HFF-Myc (cell line): ENCODE data around the gene RHCE.

ENCODE experiments used
- DNase-seq: peaks from one replicate; pipeline ENCODE4 v3.0.0-alpha.2; 2011; ENCODE audit warnings: low read depth; ENCODE audit errors: extremely low read depth
- H3K4me3 ChIP-seq: replicated peaks from 2 replicates; pipeline ENCODE4 v1.5.1; 2011; ENCODE audit warnings: low read depth, mild to moderate bottlenecking, control low read depth, low read length
- TF ChIP-seq, protein P1 (sequence below): IDR thresholded peaks from 2 replicates; pipeline ENCODE4 v1.5.1; 2012; ENCODE audit warnings: mild to moderate bottlenecking, low read depth, low read length, control low read depth; ENCODE audit errors: missing control alignments

The RHCE gene

DNA sequence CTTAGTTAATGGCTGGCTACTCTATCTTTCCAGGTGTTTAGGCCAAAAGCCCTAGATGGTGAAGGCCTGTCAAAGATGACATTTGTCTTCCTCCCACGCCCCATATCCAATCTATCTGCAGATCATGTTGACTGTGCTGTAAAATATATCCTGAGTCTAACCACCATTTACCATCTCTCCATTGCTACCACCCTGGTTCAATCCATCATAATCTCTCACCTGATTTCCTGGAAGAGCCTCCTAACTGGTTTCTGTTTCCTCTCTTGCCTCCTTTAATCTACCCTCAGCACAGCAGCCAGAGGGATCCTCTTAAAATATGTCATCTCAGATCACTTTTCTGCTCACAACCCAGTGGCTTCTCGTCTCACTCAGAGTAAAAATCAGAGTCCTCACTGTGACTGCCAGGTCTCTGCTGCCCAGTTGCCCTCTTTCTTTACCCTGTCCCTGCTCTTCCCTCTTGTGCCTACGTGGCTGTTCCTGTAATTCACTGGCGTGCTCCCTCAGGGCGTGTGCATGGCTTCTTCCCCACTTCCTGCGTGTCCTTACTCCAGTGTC lies 64.7 kb downstream of the RHCE start:
- H3K4me3 ChIP-seq = no peak overlapping the region
- TF ChIP-seq, protein P1, sequence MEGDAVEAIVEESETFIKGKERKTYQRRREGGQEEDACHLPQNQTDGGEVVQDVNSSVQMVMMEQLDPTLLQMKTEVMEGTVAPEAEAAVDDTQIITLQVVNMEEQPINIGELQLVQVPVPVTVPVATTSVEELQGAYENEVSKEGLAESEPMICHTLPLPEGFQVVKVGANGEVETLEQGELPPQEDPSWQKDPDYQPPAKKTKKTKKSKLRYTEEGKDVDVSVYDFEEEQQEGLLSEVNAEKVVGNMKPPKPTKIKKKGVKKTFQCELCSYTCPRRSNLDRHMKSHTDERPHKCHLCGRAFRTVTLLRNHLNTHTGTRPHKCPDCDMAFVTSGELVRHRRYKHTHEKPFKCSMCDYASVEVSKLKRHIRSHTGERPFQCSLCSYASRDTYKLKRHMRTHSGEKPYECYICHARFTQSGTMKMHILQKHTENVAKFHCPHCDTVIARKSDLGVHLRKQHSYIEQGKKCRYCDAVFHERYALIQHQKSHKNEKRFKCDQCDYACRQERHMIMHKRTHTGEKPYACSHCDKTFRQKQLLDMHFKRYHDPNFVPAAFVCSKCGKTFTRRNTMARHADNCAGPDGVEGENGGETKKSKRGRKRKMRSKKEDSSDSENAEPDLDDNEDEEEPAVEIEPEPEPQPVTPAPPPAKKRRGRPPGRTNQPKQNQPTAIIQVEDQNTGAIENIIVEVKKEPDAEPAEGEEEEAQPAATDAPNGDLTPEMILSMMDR = no peak
- no peak for DNase-seq

DNA sequence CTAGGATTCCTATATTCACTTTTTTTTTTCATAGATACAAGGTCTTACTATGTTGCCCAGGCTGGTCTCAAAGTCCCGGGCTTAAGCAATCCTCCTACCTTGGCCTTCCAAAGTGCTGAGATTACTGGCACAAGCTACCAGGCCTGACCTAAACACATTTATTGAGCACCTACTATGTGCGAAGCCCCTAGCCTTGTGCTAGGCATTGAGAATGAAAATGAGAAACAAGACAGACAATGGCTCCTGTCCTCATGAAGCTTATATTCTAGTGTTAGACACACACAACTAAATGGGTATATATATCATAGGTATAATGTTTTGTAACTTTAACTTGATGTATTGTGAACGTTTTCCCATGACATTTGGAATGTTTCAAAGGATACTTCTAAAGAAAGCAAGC lies 71.0 kb downstream of the RHCE start:
- DNase-seq = no peak
- TF ChIP-seq, protein P1 = no peak
- H3K4me3 ChIP-seq = no peak overlapping the region

DNA sequence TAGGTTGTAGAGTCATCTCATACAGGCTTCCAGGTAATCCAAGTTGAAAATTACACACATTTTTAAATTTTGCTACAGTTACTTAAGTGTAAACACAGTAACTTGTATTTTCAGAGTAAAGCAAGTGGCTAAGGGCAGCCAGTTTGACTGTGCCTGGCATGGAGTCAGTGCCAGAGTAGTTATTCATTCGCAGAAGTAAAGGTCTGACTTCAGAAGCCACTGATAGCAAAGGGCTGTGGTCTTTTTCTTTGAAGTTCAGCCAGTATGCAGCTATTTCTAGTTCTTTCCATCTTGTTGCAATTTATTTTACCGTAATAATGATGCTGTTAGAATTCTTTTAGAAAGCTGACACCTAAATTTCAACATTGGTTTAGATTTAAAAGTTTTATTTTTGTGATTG lies 73.1 kb downstream of the RHCE start:
- TF ChIP-seq, protein P1 = no peak
- no peak for DNase-seq
- H3K4me3 ChIP-seq = no peak overlapping the region

DNA sequence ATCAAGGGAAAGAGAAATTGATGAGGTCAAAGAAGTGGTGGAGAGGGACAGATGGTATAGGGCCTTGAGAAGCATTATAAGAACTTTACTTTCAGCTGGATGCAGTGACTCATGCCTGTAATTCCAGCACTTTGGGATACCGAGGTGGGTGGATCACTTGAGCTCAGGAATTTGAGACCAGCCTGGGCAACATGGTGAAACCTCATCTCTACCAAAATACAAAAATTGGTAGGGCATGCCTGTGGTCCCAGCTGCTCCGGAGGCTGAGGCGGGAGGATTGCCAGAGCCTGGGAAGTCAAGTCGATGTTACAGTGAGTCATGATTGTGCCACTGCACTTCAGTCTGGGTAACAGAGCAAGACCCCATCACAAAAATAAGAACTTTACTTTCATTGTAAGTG lies 76.8 kb downstream of the RHCE start:
- TF ChIP-seq, protein P1 = no peak
- H3K4me3 ChIP-seq = no peak overlapping the region
- peak; percentile 65 for DNase-seq

DNA sequence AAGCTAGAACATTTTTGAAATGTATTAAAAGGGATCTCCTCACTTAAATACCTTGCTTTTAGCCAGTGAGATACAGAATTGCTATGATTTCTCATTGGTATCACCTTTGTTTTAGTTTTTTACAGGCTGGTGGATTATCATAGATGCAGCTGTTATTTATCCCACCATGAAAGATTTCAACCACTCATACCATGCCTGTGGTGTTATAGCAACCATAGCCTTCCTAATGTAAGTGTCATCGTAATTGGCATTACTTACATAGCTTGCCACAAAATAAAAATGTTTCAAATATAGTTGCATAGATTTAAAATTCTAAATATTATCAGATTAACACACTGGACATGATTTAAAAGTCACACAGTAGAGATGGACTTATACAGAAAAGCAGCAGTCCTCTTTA lies 77.8 kb downstream of the RHCE start:
- TF ChIP-seq, protein P1 = no peak
- H3K4me3 ChIP-seq = no peak overlapping the region
- DNase-seq = no peak

DNA sequence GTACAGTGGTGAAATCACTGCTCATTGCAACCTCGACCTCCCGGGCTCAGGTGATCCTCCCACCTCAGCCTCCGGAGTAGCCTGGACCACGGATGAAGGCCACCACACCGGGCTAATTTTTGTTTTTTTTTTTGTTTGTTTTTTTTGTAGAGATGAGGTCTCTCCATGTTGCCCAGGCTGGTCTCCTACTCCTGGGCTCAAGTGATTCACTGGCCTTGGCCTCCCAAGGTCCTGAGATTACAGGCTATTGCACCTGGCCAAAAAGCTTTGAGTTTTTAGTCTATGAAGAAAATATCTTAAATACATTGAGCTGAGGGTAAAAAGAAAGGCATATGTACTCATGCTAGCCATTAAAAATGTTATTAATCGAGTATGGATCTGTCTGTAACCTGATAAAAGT lies 78.9 kb downstream of the RHCE start:
- H3K4me3 ChIP-seq = no peak overlapping the region
- TF ChIP-seq, protein P1 = no peak

DNA sequence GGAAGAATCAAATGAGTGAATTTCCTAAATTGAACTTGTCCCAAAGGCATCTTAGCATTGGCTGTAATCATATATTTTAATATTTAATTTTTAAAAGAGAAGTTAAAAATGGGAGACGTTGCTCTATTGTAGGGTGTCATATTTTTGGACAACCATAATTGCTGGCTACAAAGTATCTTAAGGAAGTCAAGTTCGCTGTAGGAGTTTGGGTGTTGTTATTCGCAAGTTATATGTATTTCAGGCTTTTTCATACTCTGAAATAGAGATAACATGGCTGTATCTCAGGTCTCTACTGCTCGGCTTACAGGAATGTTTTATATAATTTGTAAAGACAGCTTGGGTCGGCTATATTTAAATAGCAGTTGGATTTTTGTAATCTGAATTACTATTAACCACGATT lies 81.6 kb downstream of the RHCE start:
- H3K4me3 ChIP-seq = peak overlapping the region; percentile 94
- DNase-seq = no peak
- TF ChIP-seq, protein P1 = no peak

More for the DNA sequence above, 78.9 kb downstream of the RHCE start:
- DNase-seq = no peak
